H9 (cell line): ENCODE data around the gene INMT. TPM values are rescaled to one million over a fixed set of nuclear protein-coding genes. Genes with fewer than 3 reads are reported as not detected.

Source experiments
- DNase-seq: peaks from one replicate; pipeline ENCODE4 v3.0.0-alpha.2; 2017
- H2AFZ ChIP-seq: one replicate; pipeline ENCODE4 v1.6.1; 2013; ENCODE audit warnings: mild to moderate bottlenecking, low read length, control low read depth, moderate library complexity
- H2AK5ac ChIP-seq: 2 replicates; pipeline ENCODE4 v1.6.1; 2013; ENCODE audit warnings: low read length, control low read depth, mixed read lengths; ENCODE audit not compliant: insufficient read length
- H2BK120ac ChIP-seq: one replicate; pipeline ENCODE4 v1.6.1; 2013; ENCODE audit warnings: low read depth, mild to moderate bottlenecking, low read length, control low read depth, inconsistent platforms; ENCODE audit not compliant: poor library complexity, severe bottlenecking
- H2BK12ac ChIP-seq: 2 replicates; pipeline ENCODE4 v1.6.1; 2013; ENCODE audit warnings: low read length, control low read depth, mixed read lengths, low read depth; ENCODE audit not compliant: insufficient read length
- H2BK15ac ChIP-seq: 2 replicates; pipeline ENCODE4 v1.6.1; 2013; ENCODE audit warnings: low read depth, low read length, control low read depth
- H2BK20ac ChIP-seq: one replicate; pipeline ENCODE4 v1.6.1; 2013; ENCODE audit warnings: low read depth, mild to moderate bottlenecking, low read length, control low read depth, inconsistent platforms; ENCODE audit not compliant: poor library complexity, severe bottlenecking
- H2BK5ac ChIP-seq: 2 replicates; pipeline ENCODE4 v1.6.1; 2013; ENCODE audit warnings: low read length, control low read depth, mixed read lengths; ENCODE audit not compliant: insufficient read length
- H3K14ac ChIP-seq: 2 replicates; pipeline ENCODE4 v1.6.1; 2013; ENCODE audit warnings: low read length, control low read depth; ENCODE audit not compliant: insufficient read depth
- H3K18ac ChIP-seq: 2 replicates; pipeline ENCODE4 v1.6.1; 2013; ENCODE audit warnings: low read depth, mild to moderate bottlenecking, mixed read lengths, low read length, control low read depth; ENCODE audit not compliant: insufficient read length
- H3K23ac ChIP-seq: 2 replicates; pipeline ENCODE4 v1.6.1; 2013; ENCODE audit warnings: low read length, control low read depth, mixed read lengths, low read depth; ENCODE audit not compliant: insufficient read length
- H3K23me2 ChIP-seq: 2 replicates; pipeline ENCODE4 v1.6.1; 2013; ENCODE audit warnings: low read depth, mild to moderate bottlenecking, mixed read lengths, low read length, control low read depth; ENCODE audit not compliant: insufficient read length, poor library complexity, severe bottlenecking
- H3K27ac ChIP-seq: 2 replicates; pipeline ENCODE4 v1.5.1; 2013; ENCODE audit warnings: low read length, control low read depth, mixed read lengths, low read depth; ENCODE audit not compliant: insufficient read length
- H3K27me3 ChIP-seq: 2 replicates; pipeline ENCODE4 v1.6.1; 2013; ENCODE audit warnings: low read length, control low read depth, inconsistent platforms; ENCODE audit not compliant: insufficient read depth
- H3K4ac ChIP-seq: 2 replicates; pipeline ENCODE4 v1.6.1; 2013; ENCODE audit warnings: low read depth, mild to moderate bottlenecking, control low read depth, inconsistent platforms, low read length, moderate library complexity
- H3K4me1 ChIP-seq: 2 replicates; pipeline ENCODE4 v1.6.1; 2013; ENCODE audit warnings: low read length, control low read depth, inconsistent platforms; ENCODE audit not compliant: insufficient read depth
- H3K4me2 ChIP-seq: 2 replicates; pipeline ENCODE4 v1.6.1; 2013; ENCODE audit warnings: low read length, control low read depth, mixed read lengths; ENCODE audit not compliant: insufficient read length, insufficient read depth
- H3K56ac ChIP-seq: 2 replicates; pipeline ENCODE4 v1.6.1; 2013; ENCODE audit warnings: low read depth, mild to moderate bottlenecking, mixed read lengths, low read length, control low read depth; ENCODE audit not compliant: insufficient read length
- H3K79me1 ChIP-seq: 2 replicates; pipeline ENCODE4 v1.6.1; 2013; ENCODE audit warnings: low read depth, mild to moderate bottlenecking, moderate library complexity, low read length, control low read depth, inconsistent platforms; ENCODE audit not compliant: insufficient read depth, poor library complexity, severe bottlenecking
- H3K79me2 ChIP-seq: 2 replicates; pipeline ENCODE4 v1.6.1; 2013; ENCODE audit warnings: low read length, control low read depth, inconsistent platforms; ENCODE audit not compliant: insufficient read depth
- H3K9ac ChIP-seq: 2 replicates; pipeline ENCODE4 v1.6.1; 2013; ENCODE audit warnings: low read length, control low read depth, mixed read lengths; ENCODE audit not compliant: insufficient read length; ENCODE audit errors: extremely low read depth
- H3K9me3 ChIP-seq: one replicate; pipeline ENCODE4 v1.6.1; 2013; ENCODE audit warnings: low read depth, low read length, inconsistent platforms; ENCODE audit not compliant: control insufficient read depth
- H3T11ph ChIP-seq: one replicate; pipeline ENCODE4 v1.6.1; 2013; ENCODE audit warnings: mild to moderate bottlenecking, low read length, control low read depth, inconsistent platforms
- H4K20me1 ChIP-seq: one replicate; pipeline ENCODE4 v1.6.1; 2013; ENCODE audit not compliant: control insufficient read depth, insufficient read length, insufficient read depth
- H4K5ac ChIP-seq: 2 replicates; pipeline ENCODE4 v1.6.1; 2013; ENCODE audit warnings: low read depth, mild to moderate bottlenecking, mixed read lengths, low read length, control low read depth; ENCODE audit not compliant: insufficient read length
- H4K8ac ChIP-seq: replicated peaks from 2 replicates; pipeline ENCODE4 v1.6.1; 2013; ENCODE audit warnings: low read length, control low read depth, mixed read lengths, low read depth; ENCODE audit not compliant: insufficient read length
- H4K91ac ChIP-seq: 2 replicates; pipeline ENCODE4 v1.6.1; 2013; ENCODE audit warnings: low read depth, mild to moderate bottlenecking, moderate library complexity, mixed read lengths, low read length, control low read depth; ENCODE audit not compliant: insufficient read length
- H3K27ac Mint-ChIP-seq, 3 experiments: 2 replicates in 2 of 3; 3 replicates in 1 of 3; pipeline ENCODE4 v1.8.0; 2020 to 2021; ENCODE audit warnings: mixed read lengths in 3 of 3, mild to moderate bottlenecking in 1 of 3, moderate library complexity in 1 of 3
- H3K27me3 Mint-ChIP-seq: 2 replicates; pipeline ENCODE4 v1.8.0; 2021; ENCODE audit warnings: low read depth, mild to moderate bottlenecking, moderate library complexity, mixed read lengths
- H3K36me3 Mint-ChIP-seq, 3 experiments: 2 replicates in 2 of 3; 3 replicates in 1 of 3; pipeline ENCODE4 v1.8.0; 2020 to 2021; ENCODE audit warnings: low read depth in 3 of 3, mixed read lengths in 3 of 3; ENCODE audit not compliant: insufficient read depth in 1 of 3
- H3K4me1 Mint-ChIP-seq, 2 experiments: 2 replicates each; pipeline ENCODE4 v1.8.0; 2020; ENCODE audit warnings: mixed read lengths in 2 of 2
- H3K4me3 Mint-ChIP-seq, 2 experiments: 2 replicates in 1 of 2; 3 replicates in 1 of 2; pipeline ENCODE4 v1.8.0; 2020 to 2021; ENCODE audit warnings: mild to moderate bottlenecking in 2 of 2, mixed read lengths in 2 of 2, moderate library complexity in 1 of 2
- H3K9me3 Mint-ChIP-seq, 2 experiments: 2 replicates in 1 of 2; 3 replicates in 1 of 2; pipeline ENCODE4 v1.8.0; 2020; ENCODE audit warnings: mild to moderate bottlenecking in 2 of 2, mixed read lengths in 2 of 2, moderate library complexity in 1 of 2
- total RNA-seq: library from RNA; stranded (reverse); gene quantifications from 2 replicates; pipeline ENCODE4 v1.2.1, GENCODE V29; 2021
- TF ChIP-seq, protein P1 (sequence below): fragments of 200-600 bp; sonication (generic); conservative IDR thresholded peaks from 3 replicates; pipeline ENCODE4 v1.8.0; 2021; ENCODE audit warnings: antibody characterized with exemption, mild to moderate bottlenecking

Gene INMT
- total RNA-seq, 1 experiment from 2014 or later, result 0.70 TPM

DNA sequence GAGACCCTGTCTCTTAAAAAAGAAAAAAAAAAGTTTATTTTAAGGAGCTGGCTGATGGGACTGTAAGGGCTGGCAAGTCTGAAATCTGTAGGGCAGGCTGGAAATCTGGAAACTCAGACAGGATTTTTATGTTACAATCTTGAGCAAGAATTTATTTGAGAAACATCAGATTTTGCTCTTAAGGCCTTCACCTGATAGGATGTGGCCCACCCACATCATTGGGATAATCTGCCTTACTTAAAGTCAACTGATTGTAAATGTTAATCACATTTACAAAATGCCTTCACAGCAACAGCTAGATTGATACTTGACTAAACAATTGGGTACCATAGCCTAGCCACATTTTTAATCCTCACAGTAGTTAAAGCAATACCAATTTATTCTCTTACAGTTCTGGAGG is 30.8 kb downstream of the INMT start:
- peaks cover 3 to 17% (median 12%) of the 10 kb centered on the region in 3 experiments; a peak in 4 of 7 replicates for H3K36me3 Mint-ChIP-seq
- no peaks in the 10 kb centered on the region for H3K9me3 ChIP-seq

More for the DNA sequence above, 30.8 kb downstream of the INMT start:
- no peak overlapping the region for H2BK20ac ChIP-seq
- H2BK120ac ChIP-seq, result no peak overlapping the region
- H2AFZ ChIP-seq, result no peak overlapping the region
- no peak overlapping the region for H3K56ac ChIP-seq
- no peaks in the 10 kb centered on the region for H3K27me3 ChIP-seq
- H3K23me2 ChIP-seq, result no peaks in the 10 kb centered on the region
- H3K4me1 ChIP-seq, result no peaks in the 10 kb centered on the region
- no peak overlapping the region for H4K8ac ChIP-seq
- no peak overlapping the region for H3T11ph ChIP-seq
- no peak overlapping the region for H3K23ac ChIP-seq
- no peak overlapping the region for H3K18ac ChIP-seq
- H3K9ac ChIP-seq, result no peak overlapping the region
- Mint-ChIP-seq H3K4me3 (no peak overlapping the region), H3K27me3 (no peaks in the 10 kb centered on the region), H3K4me1 (no peaks in the 10 kb centered on the region), H3K27ac (no peak overlapping the region), H3K9me3 (no peaks in the 10 kb centered on the region)
- H4K20me1 ChIP-seq, result no peaks in the 10 kb centered on the region
- TF ChIP-seq, protein P1, sequence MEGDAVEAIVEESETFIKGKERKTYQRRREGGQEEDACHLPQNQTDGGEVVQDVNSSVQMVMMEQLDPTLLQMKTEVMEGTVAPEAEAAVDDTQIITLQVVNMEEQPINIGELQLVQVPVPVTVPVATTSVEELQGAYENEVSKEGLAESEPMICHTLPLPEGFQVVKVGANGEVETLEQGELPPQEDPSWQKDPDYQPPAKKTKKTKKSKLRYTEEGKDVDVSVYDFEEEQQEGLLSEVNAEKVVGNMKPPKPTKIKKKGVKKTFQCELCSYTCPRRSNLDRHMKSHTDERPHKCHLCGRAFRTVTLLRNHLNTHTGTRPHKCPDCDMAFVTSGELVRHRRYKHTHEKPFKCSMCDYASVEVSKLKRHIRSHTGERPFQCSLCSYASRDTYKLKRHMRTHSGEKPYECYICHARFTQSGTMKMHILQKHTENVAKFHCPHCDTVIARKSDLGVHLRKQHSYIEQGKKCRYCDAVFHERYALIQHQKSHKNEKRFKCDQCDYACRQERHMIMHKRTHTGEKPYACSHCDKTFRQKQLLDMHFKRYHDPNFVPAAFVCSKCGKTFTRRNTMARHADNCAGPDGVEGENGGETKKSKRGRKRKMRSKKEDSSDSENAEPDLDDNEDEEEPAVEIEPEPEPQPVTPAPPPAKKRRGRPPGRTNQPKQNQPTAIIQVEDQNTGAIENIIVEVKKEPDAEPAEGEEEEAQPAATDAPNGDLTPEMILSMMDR, result no peak
- DNase-seq, result no peak
- no peak overlapping the region for H3K4ac ChIP-seq
- no peak overlapping the region for H2BK15ac ChIP-seq
- no peak overlapping the region for H4K5ac ChIP-seq
- no peak overlapping the region for H3K27ac ChIP-seq
- no peak overlapping the region for H2BK5ac ChIP-seq
- no peak overlapping the region for H2AK5ac ChIP-seq
- H3K79me1 ChIP-seq, result no peaks in the 10 kb centered on the region
- no peaks in the 10 kb centered on the region for H3K79me2 ChIP-seq
- H4K91ac ChIP-seq, result no peak overlapping the region
- H3K4me2 ChIP-seq, result no peak overlapping the region
- no peak overlapping the region for H3K14ac ChIP-seq
- H2BK12ac ChIP-seq, result no peak overlapping the region
